ENCODE results near the gene SHLD1.

The SHLD1 gene

DNA sequence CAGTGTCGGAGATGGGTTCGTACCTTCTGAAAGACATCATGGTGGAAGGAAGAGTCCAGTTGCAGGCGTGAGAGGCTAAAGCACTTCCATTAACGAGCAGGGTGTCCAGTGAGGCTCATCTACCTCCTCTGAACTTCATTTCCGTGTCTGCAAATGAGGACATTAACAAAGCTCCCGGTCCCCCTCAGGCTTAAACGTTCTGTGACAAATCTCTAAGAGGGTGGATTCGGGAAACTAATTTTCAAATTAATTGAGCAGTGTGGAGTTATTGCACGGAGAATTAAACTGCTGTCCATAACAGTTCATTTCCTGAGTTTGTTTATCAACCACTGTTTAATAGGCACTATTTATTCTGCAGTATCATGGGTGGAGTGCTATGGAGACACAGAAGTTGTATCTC, 132.0 kb downstream of the SHLD1 start:
- H3K9me3 ChIP-seq (ENCODE audit: severe bottlenecking) = no peaks in the 10 kb centered on the region
- no peaks in the 10 kb centered on the region for H3K27me3 ChIP-seq (ENCODE audit: insufficient read depth, low read depth, severe bottlenecking)
- TF ChIP-seq, protein P1, sequence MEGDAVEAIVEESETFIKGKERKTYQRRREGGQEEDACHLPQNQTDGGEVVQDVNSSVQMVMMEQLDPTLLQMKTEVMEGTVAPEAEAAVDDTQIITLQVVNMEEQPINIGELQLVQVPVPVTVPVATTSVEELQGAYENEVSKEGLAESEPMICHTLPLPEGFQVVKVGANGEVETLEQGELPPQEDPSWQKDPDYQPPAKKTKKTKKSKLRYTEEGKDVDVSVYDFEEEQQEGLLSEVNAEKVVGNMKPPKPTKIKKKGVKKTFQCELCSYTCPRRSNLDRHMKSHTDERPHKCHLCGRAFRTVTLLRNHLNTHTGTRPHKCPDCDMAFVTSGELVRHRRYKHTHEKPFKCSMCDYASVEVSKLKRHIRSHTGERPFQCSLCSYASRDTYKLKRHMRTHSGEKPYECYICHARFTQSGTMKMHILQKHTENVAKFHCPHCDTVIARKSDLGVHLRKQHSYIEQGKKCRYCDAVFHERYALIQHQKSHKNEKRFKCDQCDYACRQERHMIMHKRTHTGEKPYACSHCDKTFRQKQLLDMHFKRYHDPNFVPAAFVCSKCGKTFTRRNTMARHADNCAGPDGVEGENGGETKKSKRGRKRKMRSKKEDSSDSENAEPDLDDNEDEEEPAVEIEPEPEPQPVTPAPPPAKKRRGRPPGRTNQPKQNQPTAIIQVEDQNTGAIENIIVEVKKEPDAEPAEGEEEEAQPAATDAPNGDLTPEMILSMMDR (IDR thresholded peaks at IDR 0.05; ENCODE audit: low read depth, low read length) = no peak
- no peak overlapping the region for H3K4me3 ChIP-seq (ENCODE audit: low read depth, low read length)
- no peak for DNase-seq
- H3K27ac ChIP-seq = no peak overlapping the region
- H3K36me3 ChIP-seq = no peaks in the 10 kb centered on the region

DNA sequence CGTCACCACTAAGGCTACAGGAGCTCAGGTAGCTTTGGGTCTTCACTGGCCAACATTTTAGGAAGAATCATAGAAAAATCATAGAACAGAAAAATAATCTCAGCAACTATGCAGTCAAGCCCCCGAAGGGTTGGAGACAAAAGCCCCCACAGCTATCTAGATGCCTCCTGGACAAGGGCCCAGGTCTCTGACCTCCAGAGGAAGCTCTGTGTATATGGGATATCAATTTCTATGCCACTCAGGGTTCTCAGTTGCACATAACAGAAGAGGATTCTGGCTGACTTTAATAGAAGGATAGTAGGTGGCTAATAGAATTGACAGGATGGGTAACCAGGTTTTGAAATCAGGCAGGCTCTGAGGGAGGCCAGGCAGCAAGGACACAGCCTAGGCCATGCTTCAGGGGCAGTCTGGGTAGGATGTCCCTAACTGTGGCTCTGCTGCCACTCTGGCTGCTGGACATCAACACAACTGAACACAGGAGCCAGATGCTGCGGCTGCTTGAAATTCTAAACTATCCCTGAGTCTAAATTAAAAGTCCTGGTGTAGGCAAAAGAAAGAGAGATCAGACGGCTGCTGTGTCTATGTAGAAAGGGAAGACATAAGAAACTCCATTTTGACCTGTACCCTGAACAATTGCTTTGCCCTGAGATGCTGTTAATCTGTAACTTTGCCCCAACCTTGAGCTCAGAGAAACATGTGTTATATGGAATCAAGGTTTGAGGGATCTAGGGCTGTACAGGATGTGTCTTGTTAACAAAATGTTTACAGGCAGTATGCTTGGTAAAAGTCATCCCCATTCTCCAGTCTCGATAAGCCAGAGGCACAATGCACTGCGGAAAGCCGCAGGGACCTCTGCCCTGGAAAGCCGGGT, 134.5 kb downstream of the SHLD1 start:
- Histone ChIP-seq H3K9me3 (ENCODE audit: severe bottlenecking) (no peaks in the 10 kb centered on the region), H3K36me3 (no peaks in the 10 kb centered on the region), H3K27ac (no peak overlapping the region), H3K27me3 (ENCODE audit: insufficient read depth, low read depth, severe bottlenecking) (no peaks in the 10 kb centered on the region), H3K4me3 (ENCODE audit: low read depth, low read length) (no peak overlapping the region)
- DNase-seq = no peak
- TF ChIP-seq, protein P1 (IDR thresholded peaks at IDR 0.05; ENCODE audit: low read depth, low read length) = no peak

- TF ChIP-seq, protein P1 (IDR thresholded peaks at IDR 0.05; ENCODE audit: low read depth, low read length) = peak; percentile 40; the same call in 1 of the 2 replicates
- Histone ChIP-seq H3K4me3 (ENCODE audit: low read depth, low read length) (no peak overlapping the region), H3K27me3 (ENCODE audit: insufficient read depth, low read depth, severe bottlenecking) (no peaks in the 10 kb centered on the region), H3K36me3 (no peaks in the 10 kb centered on the region), H3K9me3 (ENCODE audit: severe bottlenecking) (no peaks in the 10 kb centered on the region), H3K27ac (no peak overlapping the region)
- peak; percentile 13 for DNase-seq
Measured at GRCh38 chr20:5885866-5886265, 135.7 kb downstream of the SHLD1 start.

- H3K36me3 ChIP-seq = no peaks in the 10 kb centered on the region
- no peaks in the 10 kb centered on the region for H3K27me3 ChIP-seq (ENCODE audit: insufficient read depth, low read depth, severe bottlenecking)
- H3K27ac ChIP-seq = no peak overlapping the region
- TF ChIP-seq, protein P1 (IDR thresholded peaks at IDR 0.05; ENCODE audit: low read depth, low read length) = no peak
- no peak overlapping the region for H3K4me3 ChIP-seq (ENCODE audit: low read depth, low read length)
- DNase-seq = no peak
- no peaks in the 10 kb centered on the region for H3K9me3 ChIP-seq (ENCODE audit: severe bottlenecking)
Measured at GRCh38 chr20:5886788-5887187, 136.6 kb downstream of the SHLD1 start.

GRCh38 chr20:5887386-5887785, 137.2 kb downstream of the SHLD1 start:
- DNase-seq = peak; percentile 40
- Histone ChIP-seq H3K27me3 (ENCODE audit: insufficient read depth, low read depth, severe bottlenecking) (no peaks in the 10 kb centered on the region), H3K27ac (no peak overlapping the region), H3K4me3 (ENCODE audit: low read depth, low read length) (no peak overlapping the region), H3K36me3 (no peaks in the 10 kb centered on the region), H3K9me3 (ENCODE audit: severe bottlenecking) (no peaks in the 10 kb centered on the region)
- TF ChIP-seq, protein P1 (IDR thresholded peaks at IDR 0.05; ENCODE audit: low read depth, low read length) = no peak

All from WERI-Rb-1 (cell line).